ENCODE results near the gene TBX5.

TBX5 gene

DNA sequence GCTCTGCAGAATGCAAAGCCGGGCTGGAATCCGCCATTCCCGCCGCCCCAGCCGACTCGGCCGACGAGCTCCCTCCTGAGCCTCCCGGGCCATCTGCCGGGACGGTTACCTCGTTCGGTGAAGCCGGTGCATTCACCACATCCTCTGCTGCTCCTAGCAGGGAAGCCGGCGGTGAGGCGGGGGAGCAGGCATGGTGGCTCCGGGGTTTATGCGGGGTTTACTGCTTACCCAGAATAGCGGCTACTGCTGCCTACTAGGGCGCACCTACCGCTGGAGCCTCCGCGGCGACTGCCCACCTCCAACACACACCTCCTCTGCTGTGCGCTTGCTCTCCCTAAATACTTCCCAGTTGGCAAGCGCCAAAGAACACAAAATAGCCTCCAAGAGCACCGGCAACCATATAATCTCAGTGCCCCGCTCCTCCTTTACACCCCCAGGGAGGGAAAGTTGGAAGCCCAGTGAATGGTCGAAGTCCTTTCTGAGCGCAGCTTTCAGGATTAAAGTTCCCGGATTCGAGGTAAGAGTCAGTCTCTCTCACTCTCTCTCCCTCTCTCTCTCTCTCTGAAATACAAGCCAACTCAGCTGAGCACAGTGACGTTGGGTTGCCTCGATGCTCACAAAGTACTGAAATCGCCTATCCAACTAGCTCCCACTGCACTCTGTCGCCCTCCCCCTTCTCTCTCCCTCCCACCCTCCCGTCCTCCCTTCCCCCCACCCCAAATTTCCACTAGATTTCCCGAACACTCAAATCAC, at the start of gene TBX5:
Gene TBX5, minus strand, starts transcription at position 626 of the 753 bp plus-strand sequence. CDS start 2,246 bp downstream, outside the sequence.
- DNase-seq, result no peak

GRCh38 chr12:114451657-114452056, 45.7 kb upstream of the TBX5 start:
- no peak for DNase-seq

DNA sequence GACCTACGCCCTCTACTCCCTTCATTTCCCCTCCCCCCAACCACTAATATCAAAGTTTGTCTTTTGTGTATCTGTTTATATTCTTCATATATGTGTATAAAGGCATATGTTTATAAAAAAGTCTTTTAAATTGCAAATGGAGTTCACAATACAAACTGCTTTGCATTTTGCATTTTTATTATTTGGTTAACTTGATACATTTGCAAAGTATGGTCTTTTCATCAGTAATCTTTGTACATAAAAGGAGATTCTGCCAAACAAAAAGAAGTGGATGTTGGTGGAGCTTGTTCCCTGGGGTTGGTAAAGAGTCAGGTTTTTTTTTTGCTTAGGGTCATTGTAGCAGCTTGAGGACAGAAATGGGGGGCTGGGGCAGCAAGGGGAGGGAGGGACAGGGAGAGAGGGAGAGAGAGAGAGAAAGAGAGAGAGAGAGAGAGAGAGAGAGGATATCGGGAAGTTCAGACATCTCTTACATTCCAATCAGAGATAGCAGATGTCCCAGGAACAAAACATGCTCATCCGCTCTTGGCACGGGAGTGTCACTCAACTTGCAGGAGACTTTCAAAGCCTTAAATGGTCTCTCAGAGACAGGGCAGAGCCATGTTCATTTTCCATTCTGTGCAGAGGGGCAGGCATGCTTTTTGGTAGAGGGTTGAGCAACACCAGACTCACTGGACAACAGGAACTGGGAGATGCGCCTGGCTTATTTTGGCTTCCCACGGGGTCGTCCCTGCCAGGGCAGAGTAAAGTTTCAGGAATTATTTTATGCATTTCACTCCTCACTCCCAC, 44.8 kb upstream of the TBX5 start:
- DNase-seq, result no peak

DNA sequence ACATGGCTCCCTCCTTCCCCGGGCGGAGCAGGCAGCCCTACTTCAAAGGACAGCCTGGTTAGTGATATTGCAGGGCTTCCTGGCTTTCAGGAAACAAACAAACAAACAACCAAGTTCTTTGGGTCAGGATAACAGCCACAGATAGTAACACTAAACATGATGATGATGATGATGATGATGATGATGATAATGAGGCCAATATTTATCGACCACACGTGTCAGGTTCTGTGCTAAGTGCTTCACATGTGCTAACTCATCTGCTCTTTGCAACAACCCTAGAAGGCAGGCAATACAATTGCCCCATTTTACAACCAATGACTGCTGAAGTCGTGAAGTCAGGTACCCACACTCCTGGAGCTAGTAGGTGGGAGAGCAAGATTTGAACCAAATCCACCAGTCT, 44.1 kb upstream of the TBX5 start:
- DNase-seq, result no peak

DNA sequence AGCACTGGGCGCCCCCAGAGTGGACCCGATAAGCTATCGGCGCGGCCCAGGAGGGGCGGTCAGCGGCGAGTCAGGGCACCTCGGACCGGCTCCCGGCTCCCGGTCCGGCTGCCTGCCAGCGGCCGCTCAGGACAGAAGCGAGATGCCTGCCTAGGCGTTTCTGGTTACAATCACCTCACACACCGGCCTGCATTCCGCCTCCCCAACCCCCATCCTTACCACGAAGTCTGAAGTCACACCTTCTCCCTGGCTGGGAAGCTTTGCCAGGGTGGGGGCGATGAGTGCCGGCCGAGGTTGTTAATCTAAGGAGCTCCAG, 42.6 kb upstream of the TBX5 start:
- no peak for DNase-seq

- no peak for DNase-seq
Observed at GRCh38 chr12:114447799-114448617, 42.1 kb upstream of the TBX5 start.

- no peak for DNase-seq
Observed at GRCh38 chr12:114447274-114447716, 41.4 kb upstream of the TBX5 start.

- DNase-seq, result no peak
Observed at GRCh38 chr12:114445401-114446323, 39.7 kb upstream of the TBX5 start.

- no peak for DNase-seq
Observed at GRCh38 chr12:114444422-114445279, 38.7 kb upstream of the TBX5 start.

- DNase-seq, result no peak
Observed at GRCh38 chr12:114443607-114444421, 37.9 kb upstream of the TBX5 start.

DNA sequence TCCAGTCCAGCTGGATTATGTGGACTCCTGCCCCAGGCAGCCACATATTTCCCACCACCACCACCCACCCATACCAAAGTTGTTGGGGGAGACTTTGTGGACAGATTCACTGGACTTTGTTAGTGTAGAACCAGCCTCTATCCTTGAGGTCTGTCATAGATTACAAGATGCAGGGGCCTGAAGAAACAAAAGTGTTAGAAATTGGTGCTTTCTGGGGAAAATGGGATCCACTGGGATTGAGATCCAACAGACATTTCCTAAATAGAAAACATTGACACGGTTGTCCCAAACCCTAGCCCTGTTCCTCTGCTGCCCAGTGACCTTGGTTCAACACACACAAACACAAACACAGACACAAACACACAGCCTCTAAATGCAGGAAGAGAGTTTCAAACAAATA, 36.6 kb upstream of the TBX5 start:
- no peak for DNase-seq

DNA sequence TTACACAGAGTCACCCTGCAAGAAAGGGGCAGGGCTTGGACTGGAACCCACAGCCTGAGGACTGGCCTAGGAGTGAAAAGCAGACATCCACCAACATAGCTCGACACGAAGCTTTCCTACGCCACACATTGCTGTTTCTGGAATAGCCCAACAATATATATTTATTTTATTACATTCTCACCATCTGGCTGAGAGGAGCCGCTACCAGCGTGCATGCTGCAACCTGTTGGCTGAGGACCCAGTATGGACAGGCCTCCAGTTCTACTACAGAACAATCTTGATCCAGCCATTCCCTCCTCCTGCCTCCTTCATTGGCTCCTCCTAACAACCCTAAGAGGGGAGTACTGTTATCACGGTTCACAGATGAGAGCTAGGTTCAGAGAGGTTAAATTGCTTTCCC, 35.6 kb upstream of the TBX5 start:
- DNase-seq, result no peak

GRCh38 chr12:114441039-114441383, 35.1 kb upstream of the TBX5 start:
- DNase-seq, result no peak

GRCh38 chr12:114440270-114441038, 34.5 kb upstream of the TBX5 start:
- DNase-seq, result no peak

GRCh38 chr12:114439817-114440216, 33.9 kb upstream of the TBX5 start:
- no peak for DNase-seq

DNA sequence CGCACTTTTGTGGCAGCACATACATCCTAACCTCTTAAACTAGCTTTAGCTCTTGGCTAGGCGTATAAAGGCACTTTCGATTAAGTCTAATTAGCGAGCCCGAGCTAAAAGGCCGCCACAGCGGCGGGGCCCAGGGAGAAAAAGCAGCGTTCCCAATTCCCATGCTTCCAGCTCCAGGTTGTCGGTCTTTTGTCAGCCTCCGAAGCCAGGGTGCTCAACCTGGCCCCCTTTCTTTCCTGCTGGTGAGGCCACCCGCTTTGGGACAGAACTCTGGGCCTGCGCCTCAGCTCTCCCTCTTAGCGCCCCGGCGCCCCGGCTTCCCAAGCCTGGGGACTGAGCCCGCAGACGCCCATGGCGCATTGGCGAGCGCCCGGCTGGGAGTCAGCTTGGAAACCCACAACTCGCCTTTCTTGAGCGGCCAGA, 33.3 kb upstream of the TBX5 start:
- no peak for DNase-seq

- no peak for DNase-seq
Observed at GRCh38 chr12:114438635-114439256, 32.8 kb upstream of the TBX5 start.

- DNase-seq, result no peak
Observed at GRCh38 chr12:114434341-114434740, 28.4 kb upstream of the TBX5 start.

GRCh38 chr12:114431902-114432301, 26.0 kb upstream of the TBX5 start:
- DNase-seq, result no peak
